SKM-1 treated with dmso at 0.1 percent for 144 hours (cell line): ENCODE data around the gene LRRK1.

ENCODE experiments used
- DNase-seq: peaks from one replicate; lab custom pipeline; 2025; ENCODE audit not compliant: unreplicated experiment; lab: John Stamatoyannopoulos, UW

LRRK1 gene

GRCh38 chr15:100931143-100931890 lies 12.2 kb downstream of the LRRK1 start:
- no peak for DNase-seq

DNA sequence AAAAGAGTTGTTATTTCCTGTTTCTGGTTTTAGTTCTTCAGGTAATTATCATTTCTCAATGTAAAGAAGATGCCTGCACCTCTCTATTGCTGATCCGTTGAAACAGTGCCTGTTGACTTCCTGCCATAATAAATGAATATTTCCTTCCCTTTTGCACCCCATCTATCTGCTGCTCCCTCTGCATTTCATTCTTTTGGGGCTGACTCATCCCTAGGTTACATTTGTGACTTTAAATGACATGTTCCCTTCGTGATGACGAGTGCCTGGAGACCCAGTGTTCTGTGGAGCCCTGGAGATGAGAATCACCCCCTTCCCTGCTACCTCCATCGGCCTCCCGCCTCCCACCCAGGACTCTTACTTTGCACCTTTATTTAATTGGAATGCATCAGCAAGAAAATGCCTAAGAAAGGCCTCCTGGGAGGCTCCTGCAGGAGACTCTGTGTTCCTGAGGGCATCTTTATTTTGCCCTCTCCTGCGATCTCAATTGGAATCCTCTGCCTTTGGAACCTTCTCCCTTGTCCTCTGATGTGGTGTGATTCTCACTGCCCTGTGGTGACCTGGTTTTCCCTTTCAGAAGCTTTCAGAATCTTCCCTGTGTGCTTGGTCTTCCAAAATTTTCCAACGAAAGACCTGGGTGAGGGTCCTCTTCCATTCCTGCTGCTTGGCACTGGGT lies 13.7 kb downstream of the LRRK1 start:
- peak; percentile 38 for DNase-seq

GRCh38 chr15:100934166-100934565 lies 15.0 kb downstream of the LRRK1 start:
- no peak for DNase-seq

- peak; percentile 53 for DNase-seq
These were observed 15.6 kb downstream of the LRRK1 start for GRCh38 chr15:100934726-100935125.

DNA sequence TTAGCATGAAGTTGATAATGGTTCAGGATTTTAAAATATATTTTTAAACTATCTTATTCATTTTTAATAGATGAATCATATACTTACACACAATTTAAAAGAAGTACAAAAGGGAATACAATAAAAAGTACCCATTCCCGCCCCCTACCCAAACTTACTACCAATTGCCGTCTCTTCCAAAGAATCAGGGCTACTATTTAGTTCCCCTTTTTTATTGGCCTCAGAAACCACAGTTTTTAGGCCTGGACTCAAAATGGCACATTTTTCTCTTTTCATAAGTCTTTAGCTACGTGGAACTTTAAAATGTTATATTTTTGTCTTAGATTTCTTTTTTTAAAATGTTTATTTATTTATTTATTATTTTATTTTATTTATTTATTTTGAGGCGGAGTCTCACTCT lies 18.0 kb downstream of the LRRK1 start:
- DNase-seq = no peak

DNA sequence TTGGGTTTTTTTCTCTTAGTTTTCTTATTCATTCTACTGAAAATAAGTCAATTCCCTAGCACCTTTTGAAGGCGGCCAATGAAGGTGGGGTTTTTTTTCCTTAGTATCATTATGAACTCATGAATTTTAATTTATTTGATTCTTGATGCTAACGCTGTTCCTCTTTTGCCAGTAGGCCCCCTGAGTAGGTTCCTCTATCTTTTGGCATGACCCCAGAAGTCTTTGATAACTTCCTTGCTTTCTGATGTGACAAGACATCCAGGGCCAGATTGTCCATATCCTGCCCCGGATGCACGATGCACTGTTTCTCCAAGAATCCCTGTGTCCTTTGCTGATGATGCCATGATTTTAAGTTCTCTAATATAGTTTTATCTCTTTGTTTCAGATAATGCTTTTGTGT lies 20.6 kb downstream of the LRRK1 start:
- no peak for DNase-seq

GRCh38 chr15:100940767-100941379 lies 21.7 kb downstream of the LRRK1 start:
- peak; percentile 88 for DNase-seq

DNA sequence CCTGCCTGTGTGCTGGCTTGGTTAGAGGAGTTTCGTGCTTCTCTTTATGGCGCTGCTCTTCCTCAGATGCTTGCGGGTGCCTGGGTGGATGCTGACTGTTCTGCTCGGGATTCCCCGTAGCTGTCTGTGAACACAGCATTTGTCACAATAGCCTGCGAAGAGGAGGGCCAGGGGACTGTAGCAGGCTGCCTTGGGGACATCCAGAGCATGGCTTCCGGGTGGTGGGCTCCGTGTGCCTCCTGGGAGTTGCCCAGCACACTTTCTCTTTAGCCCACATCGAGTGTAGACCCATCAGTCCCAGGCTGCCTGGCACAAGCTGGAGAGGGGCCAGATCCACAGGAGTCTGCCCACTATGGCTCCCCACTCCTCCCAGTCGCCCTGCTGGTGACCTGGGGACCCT lies 22.4 kb downstream of the LRRK1 start:
- DNase-seq = no peak

DNA sequence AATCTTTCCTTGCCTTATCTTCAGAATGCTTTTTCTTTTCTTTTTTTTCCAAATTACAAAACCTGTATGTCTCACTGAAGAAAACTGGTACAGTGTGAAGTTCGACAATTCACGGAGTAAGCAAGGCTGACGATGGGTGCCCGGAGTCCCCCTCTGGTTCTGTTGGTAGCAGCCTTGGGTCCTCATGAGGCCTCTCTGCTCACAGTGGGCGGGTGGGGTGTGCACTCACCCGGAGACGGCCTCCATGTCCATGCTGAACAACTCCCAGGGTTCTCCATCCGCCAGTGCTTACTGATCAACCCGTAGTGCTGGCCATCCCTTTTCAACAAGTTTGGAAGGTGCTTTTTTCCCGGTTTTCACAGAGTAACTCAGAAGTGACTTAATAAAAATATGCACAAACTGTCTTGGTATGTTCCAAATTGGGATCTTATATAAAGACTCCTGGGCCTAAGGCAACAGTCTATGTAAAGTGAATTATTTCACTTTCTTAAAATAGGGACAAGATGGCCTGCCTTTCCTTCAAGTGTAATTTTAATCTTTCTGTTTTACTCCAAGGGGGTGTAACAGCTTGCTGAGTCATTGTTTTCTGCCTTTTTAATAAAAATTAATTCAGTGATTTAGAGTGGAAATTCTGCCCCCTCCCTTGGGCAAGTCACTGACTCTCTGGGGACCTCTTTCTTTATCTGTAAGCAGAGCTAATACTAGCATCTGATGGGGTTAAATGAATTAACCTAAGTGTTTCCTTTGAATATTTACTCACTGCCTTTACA lies 23.7 kb downstream of the LRRK1 start:
- no peak for DNase-seq

- no peak for DNase-seq
These were observed 25.2 kb downstream of the LRRK1 start for GRCh38 chr15:100944244-100944895.

DNA sequence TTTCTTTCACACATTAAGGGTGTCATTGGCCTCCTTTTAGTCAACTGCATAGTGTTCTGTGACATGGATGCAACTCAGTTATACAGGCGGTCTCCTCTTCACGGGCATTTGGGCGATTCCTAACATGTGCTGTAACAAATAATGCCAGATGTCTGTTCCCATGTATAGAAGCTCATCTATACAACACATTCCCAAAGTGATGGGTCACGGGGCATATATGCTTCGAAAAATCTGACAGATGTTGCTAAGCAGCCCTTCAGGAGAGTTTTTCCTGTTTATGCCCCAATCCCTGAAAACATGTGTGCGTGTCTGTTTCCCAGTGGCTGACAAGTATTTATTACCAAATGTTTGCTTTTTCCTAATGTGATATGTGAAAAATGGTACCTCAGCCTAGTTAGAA lies 25.8 kb downstream of the LRRK1 start:
- DNase-seq = no peak

GRCh38 chr15:100947760-100948429 lies 28.7 kb downstream of the LRRK1 start:
- no peak for DNase-seq

DNA sequence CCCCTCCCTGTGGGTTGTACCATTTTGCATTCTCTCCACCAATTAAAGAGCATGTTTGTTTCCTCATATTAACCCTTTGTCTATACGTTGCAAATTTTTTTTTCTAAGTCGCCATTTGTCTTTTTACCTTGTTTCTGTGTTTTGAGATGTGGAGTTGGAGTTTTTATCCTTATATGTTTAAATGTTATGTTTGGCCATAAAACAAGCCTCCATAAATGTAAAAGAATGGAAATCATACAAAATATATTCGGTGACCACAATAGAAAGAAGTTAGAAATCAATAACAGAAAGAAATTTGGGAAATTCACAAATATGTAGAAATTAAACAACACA lies 29.2 kb downstream of the LRRK1 start:
- no peak for DNase-seq

GRCh38 chr15:100949691-100950090 lies 30.5 kb downstream of the LRRK1 start:
- no peak for DNase-seq

DNA sequence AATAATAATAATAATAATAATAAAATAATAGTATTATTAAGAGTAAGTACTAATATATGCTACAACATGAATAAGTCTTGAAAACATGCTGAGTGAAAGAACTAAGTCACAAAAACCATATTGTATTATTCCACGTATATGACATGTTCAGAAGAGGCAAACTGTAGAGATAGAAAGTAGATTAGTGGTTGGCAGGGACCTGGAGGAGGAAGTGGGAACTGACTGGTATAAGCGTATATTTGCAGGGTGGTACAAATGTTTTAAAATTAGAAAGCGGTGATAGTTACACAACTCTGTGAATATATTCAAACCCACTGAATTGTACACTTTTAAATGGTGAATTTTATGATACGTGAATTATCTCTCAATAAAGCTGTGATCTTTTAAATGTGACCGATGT lies 32.8 kb downstream of the LRRK1 start:
- peak; percentile 7 for DNase-seq

DNA sequence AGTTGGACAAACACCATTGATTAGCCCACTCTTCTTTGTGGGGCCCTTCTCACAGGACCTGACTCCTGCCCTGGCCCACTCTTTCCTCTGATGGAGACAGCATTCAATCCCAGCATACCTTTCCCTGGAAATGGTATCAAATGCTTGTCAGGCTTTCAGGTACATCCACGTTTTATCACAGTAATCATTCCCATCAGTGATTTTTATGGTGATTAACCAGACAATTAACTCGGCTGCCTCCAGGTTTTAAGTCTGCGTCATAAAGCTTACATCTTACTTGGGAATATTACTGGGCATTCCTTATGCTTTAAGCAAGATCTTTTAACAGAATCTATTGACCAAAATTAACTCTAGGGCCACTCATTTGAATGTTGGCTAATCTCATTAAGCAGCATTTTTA lies 33.4 kb downstream of the LRRK1 start:
- DNase-seq = no peak

GRCh38 chr15:100958326-100959065 lies 39.3 kb downstream of the LRRK1 start:
- no peak for DNase-seq

DNA sequence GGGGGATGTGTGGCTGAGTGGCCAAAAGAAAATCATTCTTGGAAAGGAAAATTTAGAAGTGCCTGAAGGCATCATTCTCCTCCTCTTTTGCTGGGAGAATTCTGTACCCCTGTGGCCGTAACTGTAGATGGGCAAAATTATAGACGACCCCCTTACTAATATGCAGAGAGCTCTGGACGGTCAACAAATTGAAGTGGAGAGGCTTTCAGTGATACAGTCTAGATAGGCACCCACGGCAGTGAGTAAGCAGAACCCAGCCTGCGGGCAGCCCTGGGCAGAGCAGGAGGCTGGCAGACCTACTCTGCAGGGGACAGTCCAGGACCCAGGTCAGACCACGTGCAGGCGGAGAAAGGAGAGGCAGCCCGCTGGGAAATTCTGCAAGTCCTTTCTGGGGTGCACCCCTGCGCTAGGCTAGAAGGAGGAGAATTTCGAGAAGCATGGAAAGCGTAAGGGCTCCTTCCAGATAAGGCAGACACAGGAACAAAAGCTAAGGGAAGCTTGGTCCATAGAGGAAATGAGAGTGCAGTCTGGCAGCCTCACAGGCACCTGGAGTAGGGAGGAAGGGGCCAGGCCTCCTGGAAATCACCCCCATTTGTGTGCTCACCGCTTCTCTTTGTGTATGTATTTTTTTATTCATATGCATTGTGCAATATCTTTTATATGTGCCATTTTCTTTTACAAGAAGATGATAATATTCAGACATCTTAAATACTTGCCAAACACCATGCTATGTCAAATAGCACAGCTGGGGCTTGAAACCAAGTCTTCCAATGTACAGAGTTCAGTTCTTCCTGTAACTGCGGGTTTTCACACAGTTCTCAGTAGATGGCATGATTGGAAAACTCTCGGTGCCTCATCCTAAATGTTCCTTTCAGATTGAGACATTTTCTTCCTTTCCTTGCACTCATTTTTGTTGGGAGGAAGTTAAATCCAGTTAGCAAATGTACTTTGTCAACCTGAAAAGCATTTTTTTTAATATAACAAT lies 40.2 kb downstream of the LRRK1 start:
- DNase-seq = no peak

GRCh38 chr15:100966997-100967396 lies 47.8 kb downstream of the LRRK1 start:
- no peak for DNase-seq
